ENCODE measurements around the gene NFIL3.
A peak's percentile ranks its signal among the peaks of the same experiment; 100 is the strongest.
"Not testable (repeated sequence)": the region's sequence is repeated elsewhere in the genome, so short reads cannot be mapped to it uniquely, and the experiment has no call there.

NFIL3 gene

DNA sequence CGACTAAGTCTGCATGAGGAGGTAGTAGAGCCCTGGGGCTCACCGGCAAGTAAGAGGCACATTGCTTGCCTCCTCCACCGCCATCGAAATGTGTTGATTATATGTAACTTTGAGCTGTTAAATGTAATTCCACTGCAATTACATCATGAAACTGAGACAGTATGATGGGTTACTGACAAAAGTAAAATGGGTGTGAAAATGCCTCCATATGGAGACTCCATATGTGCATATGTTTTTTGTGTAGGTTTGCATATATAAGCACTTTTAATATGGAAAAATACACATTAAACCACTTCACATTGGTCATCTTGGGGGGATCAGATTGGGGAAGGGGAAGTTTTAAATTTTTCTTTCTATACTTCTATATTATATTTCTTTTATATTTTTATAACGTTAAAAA lies 29.8 kb downstream of the NFIL3 start:
- DNase-seq, result no peak

DNA sequence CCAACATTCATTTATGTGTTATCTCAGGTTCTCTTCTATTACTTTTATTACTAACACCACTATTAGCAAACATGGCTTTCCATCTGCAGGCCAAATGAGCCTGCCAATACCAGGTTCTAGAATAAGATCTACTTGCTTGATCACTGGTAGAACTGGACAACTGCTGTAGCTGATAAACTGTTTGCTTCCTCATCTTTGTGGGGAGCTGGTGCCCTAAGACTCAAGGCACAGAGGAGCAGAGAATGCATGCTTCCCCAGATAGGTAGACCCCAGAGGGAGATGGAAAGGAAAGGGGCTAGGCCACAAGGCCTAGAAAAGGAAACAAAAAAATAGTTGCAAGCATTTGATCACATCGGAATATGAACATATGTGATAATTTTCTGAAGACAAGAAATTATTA lies 31.2 kb downstream of the NFIL3 start:
- no peak for DNase-seq

DNA sequence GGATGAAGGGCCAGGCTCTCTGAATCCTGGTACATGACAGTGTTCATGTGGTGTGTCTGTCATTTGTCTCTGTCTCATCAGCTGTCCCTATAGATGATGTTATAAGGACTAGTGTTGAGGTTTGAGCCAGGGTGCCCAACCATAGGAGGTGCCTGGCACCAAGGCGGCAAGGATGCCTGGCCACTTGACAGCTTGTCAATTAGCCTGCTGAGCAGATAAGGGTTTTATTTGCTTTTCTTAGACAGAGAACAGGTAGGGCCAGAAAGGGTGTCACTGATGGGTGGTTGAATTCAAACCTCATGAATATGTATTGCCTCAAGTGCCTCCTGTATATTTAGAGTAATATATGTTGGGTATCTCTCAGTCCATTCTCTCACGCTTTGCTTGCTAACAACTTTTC lies 31.8 kb downstream of the NFIL3 start:
- peak; percentile 17 for DNase-seq

DNA sequence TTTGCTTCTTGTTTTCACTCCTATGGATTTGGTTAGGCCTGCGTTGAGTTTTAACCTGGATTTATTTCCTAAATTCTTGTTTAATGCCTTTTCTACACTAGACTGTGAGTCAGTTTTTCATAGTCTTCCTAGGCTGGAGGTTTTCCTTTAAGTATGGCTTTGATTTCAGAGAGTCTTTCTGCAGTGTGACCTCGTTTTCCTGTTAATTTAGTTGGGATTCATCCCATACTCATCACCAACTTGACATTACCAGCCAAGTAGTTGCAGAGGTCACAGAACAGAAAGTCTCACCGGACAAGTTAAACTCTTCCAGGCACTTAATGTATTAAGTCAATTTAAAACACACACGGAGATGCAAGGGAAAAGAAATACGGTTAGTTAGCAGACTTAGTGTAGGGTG lies 32.2 kb downstream of the NFIL3 start:
- no peak for DNase-seq

DNA sequence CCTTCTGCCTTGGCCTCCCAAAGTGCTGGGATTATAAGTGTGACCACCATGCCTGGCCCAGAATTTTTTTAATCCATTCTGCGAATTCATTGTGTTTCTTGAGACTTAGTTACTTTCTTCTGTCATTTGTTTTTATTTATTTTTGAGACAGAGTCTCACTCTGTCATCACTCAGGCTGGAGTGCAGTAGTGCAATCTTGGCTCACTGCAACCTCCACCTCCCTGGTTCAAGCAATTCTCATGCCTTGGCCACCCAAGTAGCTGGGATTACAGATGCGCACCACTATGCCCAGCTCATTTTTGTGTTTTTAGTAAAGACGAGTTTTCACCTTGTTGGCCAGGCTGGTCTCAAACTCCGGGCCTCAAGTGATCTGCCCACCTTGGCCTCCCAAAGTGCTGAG lies 33.9 kb downstream of the NFIL3 start:
- not testable (repeated sequence) for DNase-seq

DNA sequence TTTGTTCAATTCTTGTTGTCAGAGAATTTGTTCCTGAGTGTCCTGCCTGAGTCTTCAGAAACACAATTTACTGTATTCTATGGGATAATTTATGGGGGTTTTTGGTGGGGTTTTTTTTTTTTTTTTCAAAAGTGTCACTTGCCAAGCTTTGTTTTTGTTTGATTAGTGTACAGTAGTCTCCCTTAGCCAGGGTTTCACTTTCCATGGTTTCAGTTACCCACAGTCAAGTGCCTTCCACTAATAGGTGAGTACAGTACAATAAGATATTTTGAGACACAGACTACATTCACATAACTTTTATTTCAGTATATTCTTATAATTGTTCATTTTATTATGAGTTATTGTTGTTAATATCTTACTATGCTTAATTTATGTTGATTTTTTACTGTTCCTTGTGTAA lies 36.9 kb downstream of the NFIL3 start:
- DNase-seq, result no peak

DNA sequence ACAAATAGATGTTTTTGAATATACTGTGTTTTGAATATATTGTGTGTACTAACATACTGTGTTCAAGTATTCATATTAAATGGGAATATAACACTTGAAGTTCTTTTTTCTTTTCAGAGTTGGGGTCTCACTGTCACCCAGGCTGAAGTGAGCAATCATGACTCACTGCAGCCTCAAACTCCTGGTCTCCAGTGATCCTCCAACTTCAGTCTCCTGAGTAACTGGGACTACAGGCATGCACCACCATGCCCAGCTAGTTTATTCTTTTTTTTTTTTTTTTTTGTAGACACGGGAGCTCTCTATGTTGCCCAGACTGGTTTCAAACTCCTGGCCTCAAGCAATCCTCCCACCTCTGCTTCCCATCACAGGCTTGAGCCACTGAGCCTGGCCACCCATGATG lies 38.7 kb downstream of the NFIL3 start:
- no peak for DNase-seq

DNA sequence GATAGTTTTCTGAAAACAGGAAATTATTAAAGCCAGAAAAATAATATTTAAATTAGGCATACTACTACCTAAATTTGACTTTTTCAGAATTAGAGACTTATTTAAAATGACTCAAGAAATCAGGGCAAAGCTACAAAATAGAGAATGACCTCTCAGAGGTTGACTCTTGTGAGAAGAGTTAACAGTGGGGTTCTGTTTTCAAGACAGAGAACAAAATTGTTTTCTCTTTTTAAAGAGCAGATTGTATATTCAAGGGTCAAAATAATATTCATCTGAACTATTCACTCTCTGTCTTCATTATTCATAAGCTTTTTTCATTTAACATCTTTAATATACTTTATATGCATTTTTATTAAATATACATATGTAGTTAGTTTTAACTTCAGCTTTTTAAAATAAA lies 40.1 kb downstream of the NFIL3 start:
- no peak for DNase-seq

DNA sequence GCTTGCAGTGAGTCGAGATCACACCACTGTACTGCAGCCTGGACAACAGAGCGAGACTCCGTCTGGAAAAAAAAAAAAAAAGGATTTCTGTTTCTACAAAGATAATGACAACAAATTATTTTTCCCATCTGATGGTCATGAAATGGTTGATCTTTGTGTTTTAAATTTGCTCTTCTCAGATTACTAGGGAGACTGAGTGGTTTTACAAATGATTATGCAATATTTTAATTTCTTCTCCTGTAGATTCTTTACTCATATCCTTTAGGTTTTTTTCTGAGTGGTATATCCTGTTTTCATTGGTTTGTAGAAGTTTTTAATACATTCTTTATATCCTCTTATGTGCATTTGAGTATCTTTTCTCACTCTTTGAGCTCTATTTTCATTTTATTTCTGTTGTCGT lies 41.3 kb downstream of the NFIL3 start:
- DNase-seq, result no peak

DNA sequence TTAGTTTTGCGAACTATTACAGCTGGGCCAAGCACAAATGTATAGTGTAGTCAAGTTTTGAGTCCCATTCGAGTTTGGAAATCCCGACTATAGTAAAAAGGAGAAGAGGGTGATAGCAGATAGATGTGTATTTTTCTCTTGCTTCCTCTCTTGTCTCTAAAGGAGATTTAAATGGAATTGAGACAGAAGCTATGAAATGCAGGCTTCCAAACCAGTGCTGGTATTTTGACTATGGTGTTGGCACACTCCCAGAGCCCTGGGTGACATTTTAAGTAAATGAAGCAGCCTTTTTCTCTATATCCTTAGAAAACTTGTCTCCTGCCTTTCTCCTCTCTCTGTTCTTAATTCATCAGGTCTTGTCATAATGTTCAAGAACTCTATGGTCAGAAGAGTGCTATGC lies 44.2 kb downstream of the NFIL3 start:
- DNase-seq, result no peak

DNA sequence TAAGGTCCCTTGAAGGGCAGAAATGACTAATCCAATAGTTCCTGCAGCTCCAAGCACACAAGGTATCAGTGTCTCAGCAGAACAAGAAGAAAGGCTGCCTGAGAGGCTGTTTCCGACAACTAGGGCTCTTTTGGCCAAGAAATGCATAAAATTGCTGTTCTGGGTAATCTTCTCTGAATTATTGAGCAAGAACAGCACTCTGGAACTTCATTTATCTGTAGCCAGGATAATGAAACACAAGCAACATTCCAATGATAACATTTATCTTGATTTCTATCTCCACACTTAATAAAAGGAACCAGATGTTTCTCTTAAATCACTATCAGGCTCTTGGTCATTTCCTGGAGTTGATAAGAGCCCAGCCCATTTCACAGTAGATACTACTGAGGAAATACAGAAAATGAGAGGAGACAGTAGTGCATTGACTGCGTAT lies 44.9 kb downstream of the NFIL3 start:
- no peak for DNase-seq

DNA sequence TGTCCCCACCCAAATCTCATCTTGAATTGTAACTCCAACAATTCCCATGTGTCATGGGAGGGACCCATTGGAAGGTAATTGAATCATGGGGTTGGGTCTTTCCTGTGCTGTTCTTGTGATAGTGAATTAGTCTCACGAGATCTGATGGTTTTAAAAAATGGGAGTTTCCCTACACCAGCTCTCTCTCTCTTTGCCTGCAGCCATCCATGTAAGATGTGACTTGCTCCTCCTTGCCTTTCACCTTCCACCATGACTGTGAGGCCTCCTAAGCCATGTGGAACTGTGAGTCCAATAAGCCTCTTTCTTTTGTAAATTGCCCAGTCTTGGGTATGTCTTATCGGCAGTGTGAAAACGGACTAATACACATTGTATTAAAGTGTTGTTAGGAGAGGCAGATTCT lies 45.6 kb downstream of the NFIL3 start:
- DNase-seq, result not testable (repeated sequence)

DNA sequence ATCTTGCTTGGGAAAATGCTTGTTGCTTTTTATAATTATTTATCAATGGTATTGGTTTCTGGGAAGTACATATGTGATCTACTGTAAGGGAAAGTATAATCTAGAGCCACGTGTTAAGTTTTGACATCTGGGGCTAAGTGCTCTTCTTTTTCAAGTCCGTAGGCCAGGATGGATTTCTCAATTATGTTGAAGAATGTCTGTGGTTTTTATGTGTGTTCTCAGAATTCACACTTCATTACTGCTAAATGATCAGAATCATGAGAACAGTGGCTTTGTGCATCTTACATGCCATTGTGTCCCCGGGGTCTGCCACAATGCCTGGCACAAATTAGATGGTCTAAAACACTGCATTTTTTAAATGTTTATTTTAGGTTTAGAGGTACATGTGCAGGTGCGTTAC lies 47.4 kb downstream of the NFIL3 start:
- no peak for DNase-seq

DNA sequence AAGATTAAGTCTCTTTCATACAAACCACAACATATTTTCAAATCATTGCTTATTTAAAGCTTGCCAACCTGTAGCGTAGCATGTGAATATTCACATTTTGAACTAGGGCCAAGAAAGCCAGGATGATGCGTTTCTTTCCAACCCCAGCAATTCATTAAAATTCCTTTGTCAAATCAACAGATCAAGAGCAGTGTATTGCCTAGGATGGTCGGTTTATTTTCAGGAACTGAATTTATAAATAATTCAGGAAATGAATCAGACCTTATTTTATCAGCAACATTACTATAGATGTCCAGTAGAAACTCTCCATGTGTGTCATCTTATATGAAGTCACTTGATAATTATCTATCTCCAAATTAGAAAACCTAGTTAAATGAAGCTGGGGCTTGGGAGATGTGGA lies 48.7 kb downstream of the NFIL3 start:
- no peak for DNase-seq

DNA sequence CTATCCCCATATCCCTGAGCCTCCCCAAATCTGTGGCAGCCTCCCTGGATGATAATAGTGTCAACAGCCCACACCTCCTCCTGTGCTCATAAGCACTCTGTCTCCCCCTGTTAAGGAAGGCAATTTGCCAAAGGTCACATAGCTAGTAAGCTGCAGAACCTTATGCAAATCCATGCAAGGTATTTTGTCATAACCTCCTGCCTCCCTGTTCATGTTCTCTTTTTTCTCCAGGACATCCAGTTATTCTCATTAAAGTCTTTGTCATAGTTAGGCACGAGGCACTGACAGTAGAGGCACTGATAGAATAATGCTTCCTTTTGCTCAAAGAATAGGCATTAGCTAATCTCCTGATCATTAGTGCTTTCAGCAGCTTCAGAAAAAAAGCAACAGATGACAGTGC lies 51.7 kb downstream of the NFIL3 start:
- no peak for DNase-seq

DNA sequence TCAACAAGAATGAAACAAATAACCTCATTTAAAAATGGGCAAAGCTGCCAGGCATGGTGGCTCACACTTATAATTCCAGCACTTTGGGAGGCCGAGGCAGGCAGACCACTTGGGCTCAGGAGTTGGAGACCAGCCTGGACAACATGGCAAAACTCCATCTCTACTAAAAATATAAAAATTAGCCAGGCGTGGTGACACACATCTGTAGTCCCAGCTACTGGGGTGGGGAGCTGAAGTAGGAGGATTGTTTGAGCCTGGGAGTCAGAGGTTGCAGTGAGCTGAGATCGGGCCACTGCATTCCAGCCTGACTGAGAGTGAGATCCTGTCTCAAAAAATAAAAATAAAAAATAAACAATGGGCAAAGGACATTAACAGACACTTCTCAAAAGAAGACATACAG lies 53.6 kb downstream of the NFIL3 start:
- not testable (repeated sequence) for DNase-seq

DNA sequence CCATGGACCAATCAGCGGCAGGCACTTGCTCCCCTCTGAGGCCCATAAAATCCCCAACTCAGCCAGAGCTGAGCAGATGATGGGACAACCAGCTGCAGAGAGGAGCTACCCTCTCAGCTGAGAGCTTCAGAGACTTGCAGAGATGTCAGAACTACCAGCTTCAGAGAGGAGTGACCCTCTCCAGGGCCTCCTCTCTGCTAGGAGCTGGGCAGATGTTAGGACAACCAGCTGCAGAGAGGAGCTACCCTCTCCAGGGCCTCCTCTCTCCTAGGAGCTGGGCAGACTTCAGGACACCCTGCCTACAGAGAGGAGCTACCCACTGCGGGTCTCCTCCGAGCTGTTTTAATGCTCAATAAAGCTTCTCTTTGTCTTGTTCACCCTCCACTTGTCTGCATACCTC lies 58.9 kb downstream of the NFIL3 start:
- DNase-seq, result no peak

DNA sequence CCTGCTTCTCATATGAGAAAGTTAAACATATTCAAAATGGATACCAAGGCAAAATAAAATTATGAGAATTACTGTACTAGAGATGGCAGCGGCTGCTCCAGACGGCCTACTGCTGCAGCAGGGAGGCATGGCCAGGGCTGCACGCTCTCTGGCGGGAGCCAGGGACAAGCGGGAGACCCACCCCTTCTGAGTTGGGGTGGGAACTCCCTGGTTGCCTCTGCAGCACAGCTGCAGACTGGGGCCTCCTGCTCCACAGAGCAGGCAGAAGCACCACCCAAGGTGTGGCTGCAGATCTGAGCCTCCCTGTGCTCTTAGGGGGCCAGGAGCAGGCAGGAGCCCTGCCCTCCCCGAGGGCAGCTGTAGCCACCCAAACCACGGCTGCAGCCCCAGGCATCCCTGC lies 59.6 kb downstream of the NFIL3 start:
- no peak for DNase-seq

DNA sequence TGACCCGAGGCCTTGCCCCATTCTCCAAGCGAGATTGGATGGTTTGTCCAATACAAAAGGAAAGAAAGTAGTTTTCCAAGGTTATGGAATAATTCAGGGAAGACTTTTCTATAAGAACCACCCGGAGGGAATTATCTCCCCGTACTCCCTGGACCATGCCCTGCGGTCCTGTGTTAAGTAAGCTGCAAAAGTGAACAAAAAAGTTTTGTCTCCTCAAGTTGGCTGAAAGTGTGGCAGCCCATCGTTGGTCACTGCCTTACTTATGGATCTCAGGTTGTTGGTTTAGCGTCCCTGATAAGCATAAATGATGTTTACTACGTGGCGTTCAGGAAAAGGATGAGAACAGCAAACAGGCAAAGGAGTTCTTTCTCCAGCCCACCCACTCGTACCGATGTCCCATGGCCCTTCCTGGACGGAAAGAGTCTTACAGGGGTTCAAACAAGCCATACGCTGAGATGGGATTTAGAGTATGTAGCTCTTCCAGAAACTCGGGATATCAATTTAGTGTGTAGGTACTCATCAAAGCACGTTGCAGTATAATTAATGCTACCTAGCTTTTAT lies 61.5 kb downstream of the NFIL3 start:
- no peak for DNase-seq

DNA sequence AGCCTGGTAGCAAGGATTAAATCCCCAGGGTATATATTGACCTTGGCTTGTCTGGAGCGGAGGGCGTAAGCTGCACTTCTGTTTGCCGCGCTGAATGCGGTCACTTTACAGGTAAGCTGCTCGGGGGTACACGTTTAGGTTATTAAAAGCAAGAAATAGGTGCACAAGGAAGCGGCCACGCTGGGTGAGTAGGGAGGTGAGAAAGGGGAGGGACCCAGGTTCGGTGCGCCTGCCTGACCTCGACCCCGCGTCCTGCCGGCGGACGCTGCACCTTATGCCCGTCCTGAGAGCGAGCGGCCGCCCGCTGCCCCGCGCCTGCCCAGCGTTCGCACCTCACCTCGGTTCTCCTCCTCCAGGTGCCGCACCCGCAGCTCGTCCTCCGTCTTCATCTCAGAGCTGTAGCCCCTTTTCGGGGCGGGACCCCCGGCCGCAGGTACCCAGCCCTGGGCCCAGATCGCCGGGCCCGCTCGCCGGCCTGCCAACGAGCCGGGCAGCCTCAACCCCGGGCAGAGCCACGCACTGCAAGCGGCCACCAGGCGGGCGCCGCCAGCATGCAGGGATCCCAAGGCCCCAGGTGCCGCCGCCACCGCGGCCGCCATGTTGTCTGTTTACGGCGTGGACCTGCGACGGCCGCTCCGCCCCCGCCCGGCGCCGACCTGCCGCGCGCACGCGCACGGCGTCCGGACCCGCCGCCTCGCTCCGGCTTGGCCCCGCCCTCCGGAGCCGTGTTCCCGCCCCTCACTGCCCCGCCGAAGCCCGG lies 62.2 kb downstream of the NFIL3 start, which contains the start of gene AUH:
Gene AUH, minus strand, starts transcription at position 628 of the 760 bp plus-strand sequence. Its CDS starts 29 bp downstream, at position 599.
- peak; percentile 38 for DNase-seq

DNA sequence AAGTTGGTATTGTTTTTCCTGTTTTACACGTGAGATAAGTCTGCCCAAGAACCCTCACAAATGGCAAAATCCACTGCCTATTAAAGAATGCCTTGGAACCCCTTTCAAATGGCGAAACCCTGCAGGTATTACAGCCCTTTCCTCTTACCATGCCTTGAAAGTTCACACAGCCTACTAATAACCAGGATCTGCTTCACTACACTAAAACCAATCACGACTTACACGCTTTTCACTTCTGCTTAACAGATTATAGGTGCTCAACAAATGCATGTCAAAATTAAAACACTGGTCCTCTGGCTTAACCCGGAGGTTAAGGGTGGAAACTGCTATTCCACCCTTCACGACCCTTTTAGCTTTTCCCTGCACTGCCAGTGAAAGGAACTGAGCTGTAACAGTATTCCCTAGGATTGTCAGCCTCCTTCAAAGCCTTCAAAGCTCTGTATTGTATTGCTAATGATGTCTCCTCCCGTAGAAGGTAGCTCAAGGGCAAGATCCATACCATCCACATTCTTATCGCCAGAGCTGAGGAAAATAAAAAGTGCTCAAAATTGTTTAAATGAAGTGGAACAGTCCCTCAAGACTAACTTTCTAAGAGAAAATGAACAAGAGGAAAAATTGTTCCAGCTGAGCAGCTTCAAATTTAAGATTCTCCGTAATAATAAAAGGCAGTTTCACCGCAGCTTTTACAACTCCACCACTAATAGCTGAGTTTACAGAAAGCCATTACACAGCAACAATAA lies 62.9 kb downstream of the NFIL3 start:
- no peak for DNase-seq

DNA sequence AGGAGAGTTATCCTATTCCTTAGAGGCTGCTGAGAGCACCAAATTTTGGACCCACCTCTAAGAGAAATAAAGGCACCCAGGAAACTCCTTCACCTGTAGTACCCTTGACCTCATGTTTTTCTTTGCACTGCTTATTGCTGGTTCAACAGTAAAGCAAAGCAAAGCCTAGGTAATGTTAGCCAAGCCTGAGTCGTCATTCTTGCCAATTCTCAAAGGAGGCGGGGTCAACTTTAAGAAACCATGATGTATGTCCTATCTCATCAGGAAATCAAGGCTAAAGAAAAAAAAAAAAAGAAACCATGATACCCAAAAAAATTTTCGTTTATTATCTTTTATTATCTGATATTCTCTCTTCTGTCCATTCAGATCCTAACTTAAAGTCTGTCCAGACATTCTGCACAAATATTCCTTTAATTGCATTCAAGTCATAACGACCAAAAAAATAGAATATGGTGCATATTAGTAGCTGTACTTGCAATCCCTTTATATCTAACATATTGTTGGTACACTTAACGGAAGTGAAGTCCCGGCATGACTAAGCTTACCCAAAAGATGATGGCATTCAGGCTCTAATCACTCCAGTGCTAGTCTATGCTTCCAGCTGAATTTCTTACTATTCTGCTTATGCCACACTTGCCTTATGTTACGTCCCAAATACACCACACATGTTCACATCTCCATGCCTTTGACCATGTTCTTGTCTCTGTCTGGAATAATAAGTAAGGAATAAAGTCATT lies 63.7 kb downstream of the NFIL3 start:
- no peak for DNase-seq

DNA sequence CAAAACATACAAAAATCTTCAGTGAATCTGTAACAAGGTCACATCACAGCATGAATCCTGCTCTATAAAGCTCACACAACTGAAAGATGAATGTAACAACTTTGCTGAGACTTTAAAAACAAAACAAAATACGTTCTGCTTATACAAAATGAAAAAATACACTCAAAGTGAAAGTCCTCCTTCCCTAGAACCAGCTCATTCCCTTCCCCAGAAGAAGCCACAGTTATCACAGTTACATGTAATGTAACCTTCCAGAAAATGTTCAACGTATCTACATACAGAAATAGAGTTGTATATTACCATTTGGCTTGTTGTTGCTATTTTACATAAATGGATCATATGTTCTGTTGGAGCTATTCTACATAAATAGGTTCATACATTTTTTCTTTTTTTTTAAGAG lies 64.5 kb downstream of the NFIL3 start:
- no peak for DNase-seq

Measured in DMS153 (cell line).